Activated T-cell treated with anti-CD3 and anti-CD28 coated beads, Interleukin-2, amount 50 U/mL, for 4 hours (primary cell): ENCODE data around the gene SLC22A12. TPM values are rescaled to one million over a fixed set of nuclear protein-coding genes. Genes with fewer than 3 reads are reported as not detected.

ENCODE experiments used
- ATAC-seq, 2 donors: fragments of 200-7000 bp; cut with Tn5 transposase; one replicate each; pipeline ENCODE4 v1.10.0; 2021
- DNase-seq: peaks from one replicate; pipeline ENCODE4 v3.0.0-alpha.2; 2020
- H3K27me3 Mint-ChIP-seq: one replicate; pipeline ENCODE4 v1.8.0; 2021; ENCODE audit warnings: low read depth, mixed read lengths
- H3K36me3 Mint-ChIP-seq: one replicate; pipeline ENCODE4 v1.8.0; 2022; ENCODE audit warnings: mixed read lengths; ENCODE audit not compliant: insufficient read depth
- H3K4me1 Mint-ChIP-seq: one replicate; pipeline ENCODE4 v1.8.0; 2021; ENCODE audit warnings: low read depth, mixed read lengths
- H3K4me3 Mint-ChIP-seq: one replicate; pipeline ENCODE4 v1.8.0; 2021; ENCODE audit warnings: mild to moderate bottlenecking, moderate library complexity, mixed read lengths
- H3K9me3 Mint-ChIP-seq: one replicate; pipeline ENCODE4 v1.8.0; 2021; ENCODE audit warnings: mixed read lengths
- total RNA-seq, 3 donors: library from RNA; stranded (reverse); gene quantifications; one replicate each; pipeline ENCODE4 v1.2.1, GENCODE V29; 2021

Gene SLC22A12
- total RNA-seq: not detected

DNA sequence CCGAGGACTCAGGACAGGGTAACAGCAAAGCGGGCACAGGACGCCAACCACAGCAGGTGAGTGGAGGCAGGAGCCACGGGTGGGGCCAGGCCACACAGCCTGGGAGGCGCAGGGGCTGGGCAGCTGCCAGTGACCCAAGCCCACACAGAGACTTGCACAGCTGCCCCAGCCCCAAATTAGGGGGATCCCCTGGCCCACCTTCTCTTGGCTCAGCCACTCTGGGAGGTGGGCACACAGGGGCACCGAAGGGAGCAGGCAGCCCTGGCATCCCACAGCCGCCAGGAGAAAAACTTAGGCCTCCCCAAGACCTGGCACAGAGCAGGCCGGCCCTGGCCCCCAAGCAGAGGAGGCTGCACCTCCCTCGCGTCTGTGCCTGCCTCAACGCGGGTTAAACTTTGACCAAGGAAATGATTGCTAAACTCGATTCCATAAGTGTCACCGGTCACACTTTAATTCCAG is at the start of gene SLC22A12:
Gene SLC22A12 (plus strand): TSS at position 458 of the 459 bp plus-strand sequence. CDS start 337 bp downstream, outside the sequence.
- DNase-seq: peak; percentile 1
- no peak for ATAC-seq
- Mint-ChIP-seq H3K36me3 (no peaks in the 10 kb centered on the region), H3K9me3 (peaks cover 8% of the 10 kb centered on the region), H3K27me3 (peaks cover 3% of the 10 kb centered on the region), H3K4me1 (no peaks in the 10 kb centered on the region), H3K4me3 (no peak within 1 kb of the TSS)

GRCh38 chr11:64542172-64543125 is 48.6 kb upstream of the SLC22A12 start:
- Mint-ChIP-seq H3K9me3 (no peaks in the 10 kb centered on the region), H3K4me3 (no peak overlapping the region), H3K36me3 (no peaks in the 10 kb centered on the region), H3K4me1 (peaks cover 2% of the 10 kb centered on the region), H3K27me3 (peaks cover 29% of the 10 kb centered on the region)
- no peak for DNase-seq
- no peak for ATAC-seq

GRCh38 chr11:64543818-64544217 is 47.2 kb upstream of the SLC22A12 start:
- Mint-ChIP-seq H3K4me3 (no peak overlapping the region), H3K36me3 (no peaks in the 10 kb centered on the region), H3K9me3 (no peaks in the 10 kb centered on the region), H3K4me1 (no peaks in the 10 kb centered on the region), H3K27me3 (peaks cover 16% of the 10 kb centered on the region)
- DNase-seq (no peak), ATAC-seq (no peak)

DNA sequence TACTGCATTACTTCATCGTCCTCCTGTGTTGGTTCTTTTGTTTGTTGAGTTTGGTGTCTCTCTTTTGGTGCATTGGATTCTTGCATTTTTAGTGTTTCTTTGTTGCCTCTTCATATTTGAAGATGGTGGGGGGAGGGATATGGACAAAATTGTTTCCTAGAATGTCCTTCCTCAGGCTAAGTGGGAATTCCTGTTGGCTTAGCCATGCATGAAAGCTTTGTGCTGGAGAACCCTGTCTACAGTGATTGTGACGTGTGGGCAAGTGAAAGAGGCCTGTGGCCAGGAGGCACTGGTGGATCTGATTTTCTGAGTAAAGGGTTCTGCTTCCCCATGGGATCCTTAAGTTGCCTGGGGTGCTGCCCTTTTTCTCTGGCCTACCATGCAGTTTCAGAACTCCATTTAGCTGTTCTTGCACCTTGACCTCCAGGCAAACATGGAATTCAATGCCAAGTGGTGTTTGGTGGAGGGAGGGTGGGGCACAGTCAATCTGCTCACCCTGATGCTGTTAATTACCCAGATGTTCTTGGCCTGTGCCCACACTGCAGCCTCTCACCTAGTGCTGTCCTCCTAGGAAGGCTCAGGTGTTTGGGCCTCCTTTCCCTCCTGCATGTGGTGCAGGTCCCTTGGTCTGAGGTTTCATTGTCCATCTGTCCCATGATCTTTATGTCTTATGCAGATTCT is 46.3 kb upstream of the SLC22A12 start:
- Mint-ChIP-seq H3K4me1 (no peaks in the 10 kb centered on the region), H3K36me3 (no peaks in the 10 kb centered on the region), H3K27me3 (peaks cover 8% of the 10 kb centered on the region), H3K9me3 (no peaks in the 10 kb centered on the region), H3K4me3 (no peak overlapping the region)
- ATAC-seq (no peak), DNase-seq (no peak)

- DNase-seq (no peak), ATAC-seq (no peak)
- Mint-ChIP-seq H3K9me3 (no peaks in the 10 kb centered on the region), H3K36me3 (no peaks in the 10 kb centered on the region), H3K4me3 (no peak overlapping the region), H3K27me3 (peaks cover 6% of the 10 kb centered on the region), H3K4me1 (no peaks in the 10 kb centered on the region)
These were observed 45.4 kb upstream of the SLC22A12 start for GRCh38 chr11:64545619-64546018.

GRCh38 chr11:64546176-64546575 is 44.8 kb upstream of the SLC22A12 start:
- no peak for DNase-seq
- H3K36me3 Mint-ChIP-seq: no peaks in the 10 kb centered on the region
- no peak for ATAC-seq
- H3K4me1 Mint-ChIP-seq: no peaks in the 10 kb centered on the region
- H3K27me3 Mint-ChIP-seq: peaks cover 6% of the 10 kb centered on the region
- H3K9me3 Mint-ChIP-seq: no peaks in the 10 kb centered on the region
- no peak overlapping the region for H3K4me3 Mint-ChIP-seq

- ATAC-seq (no peak), DNase-seq (no peak)
- no peaks in the 10 kb centered on the region for H3K4me1 Mint-ChIP-seq
- H3K4me3 Mint-ChIP-seq: no peak overlapping the region
- H3K27me3 Mint-ChIP-seq: peaks cover 6% of the 10 kb centered on the region
- H3K36me3 Mint-ChIP-seq: no peaks in the 10 kb centered on the region
- no peaks in the 10 kb centered on the region for H3K9me3 Mint-ChIP-seq
These were observed 44.4 kb upstream of the SLC22A12 start for GRCh38 chr11:64546600-64546999.

GRCh38 chr11:64549969-64550368 is 41.1 kb upstream of the SLC22A12 start:
- Mint-ChIP-seq H3K27me3 (peaks cover 5% of the 10 kb centered on the region), H3K9me3 (no peaks in the 10 kb centered on the region)
- ATAC-seq: no peak

GRCh38 chr11:64553554-64554201 is 37.3 kb upstream of the SLC22A12 start:
- H3K4me1 Mint-ChIP-seq: no peaks in the 10 kb centered on the region
- ATAC-seq: peak in 1 of 2 donors; percentile 38
- H3K9me3 Mint-ChIP-seq: no peaks in the 10 kb centered on the region
- H3K36me3 Mint-ChIP-seq: no peaks in the 10 kb centered on the region
- peaks cover under 1% of the 10 kb centered on the region for H3K27me3 Mint-ChIP-seq
- DNase-seq: peak; percentile 50
- no peak overlapping the region for H3K4me3 Mint-ChIP-seq

More at GRCh38 chr11:64549969-64550368, 41.1 kb upstream of the SLC22A12 start:
- Mint-ChIP-seq H3K4me1 (no peaks in the 10 kb centered on the region), H3K4me3 (no peak overlapping the region), H3K36me3 (no peaks in the 10 kb centered on the region)
- no peak for DNase-seq

DNA sequence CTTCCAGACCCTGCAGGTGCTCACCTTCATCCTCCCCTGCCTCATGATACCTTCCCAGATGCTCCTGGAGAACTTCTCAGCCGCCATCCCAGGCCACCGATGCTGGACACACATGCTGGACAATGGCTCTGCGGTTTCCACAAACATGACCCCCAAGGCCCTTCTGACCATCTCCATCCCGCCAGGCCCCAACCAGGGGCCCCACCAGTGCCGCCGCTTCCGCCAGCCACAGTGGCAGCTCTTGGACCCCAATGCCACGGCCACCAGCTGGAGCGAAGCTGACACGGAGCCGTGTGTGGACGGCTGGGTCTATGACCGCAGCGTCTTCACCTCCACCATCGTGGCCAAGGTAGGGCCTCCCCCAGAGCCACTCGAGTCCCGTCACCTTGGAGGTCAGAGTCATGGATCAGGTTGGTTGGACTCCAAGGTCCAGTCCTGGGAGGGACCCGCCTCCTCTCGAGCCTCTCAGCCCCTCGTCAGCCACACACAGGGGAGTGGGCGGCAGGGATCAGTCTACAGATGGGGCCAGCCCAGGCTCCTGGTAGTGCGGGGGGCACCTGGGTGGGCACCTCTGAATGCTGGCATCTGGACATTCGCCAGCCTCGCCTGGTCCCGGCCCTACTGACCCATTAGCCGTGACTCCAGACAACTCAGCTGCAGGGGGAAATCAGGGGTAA is 34.8 kb upstream of the SLC22A12 start:
- Mint-ChIP-seq H3K4me3 (no peak overlapping the region), H3K4me1 (no peaks in the 10 kb centered on the region), H3K9me3 (no peaks in the 10 kb centered on the region), H3K36me3 (no peaks in the 10 kb centered on the region), H3K27me3 (peaks cover 6% of the 10 kb centered on the region)
- ATAC-seq: no peak
- DNase-seq: no peak

GRCh38 chr11:64556721-64557250 is 34.2 kb upstream of the SLC22A12 start:
- Mint-ChIP-seq H3K4me1 (no peaks in the 10 kb centered on the region), H3K27me3 (peaks cover 6% of the 10 kb centered on the region), H3K4me3 (no peak overlapping the region), H3K36me3 (no peaks in the 10 kb centered on the region), H3K9me3 (no peaks in the 10 kb centered on the region)
- no peak for ATAC-seq
- DNase-seq: no peak

- DNase-seq (no peak), ATAC-seq (no peak)
- Mint-ChIP-seq H3K9me3 (no peaks in the 10 kb centered on the region), H3K4me3 (no peak overlapping the region), H3K36me3 (no peaks in the 10 kb centered on the region), H3K27me3 (peaks cover 6% of the 10 kb centered on the region), H3K4me1 (no peaks in the 10 kb centered on the region)
These were observed 32.8 kb upstream of the SLC22A12 start for GRCh38 chr11:64558065-64558745.

DNA sequence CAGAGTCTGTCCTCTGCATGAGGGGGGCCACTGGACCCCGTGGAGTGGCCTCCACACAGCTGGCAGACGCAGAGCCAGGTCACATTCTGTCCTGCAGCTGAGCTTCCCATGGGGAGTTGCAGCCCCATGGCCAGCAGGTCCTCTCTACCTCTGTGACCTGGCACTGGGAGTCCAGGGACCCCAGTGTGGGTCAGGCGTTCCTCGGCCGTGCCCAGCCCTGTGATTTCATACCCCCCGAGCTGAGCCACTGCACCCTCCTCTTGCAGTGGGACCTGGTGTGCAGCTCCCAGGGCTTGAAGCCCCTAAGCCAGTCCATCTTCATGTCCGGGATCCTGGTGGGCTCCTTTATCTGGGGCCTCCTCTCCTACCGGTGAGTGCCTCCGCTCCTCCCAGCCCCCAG is 32.2 kb upstream of the SLC22A12 start:
- no peak for ATAC-seq
- no peaks in the 10 kb centered on the region for H3K4me1 Mint-ChIP-seq
- peaks cover 6% of the 10 kb centered on the region for H3K27me3 Mint-ChIP-seq
- no peak overlapping the region for H3K4me3 Mint-ChIP-seq
- H3K36me3 Mint-ChIP-seq: no peaks in the 10 kb centered on the region
- no peak for DNase-seq
- no peaks in the 10 kb centered on the region for H3K9me3 Mint-ChIP-seq
